SK-N-SH treated with all-trans-retinoic acid at 6 μM for 48 hours (cell line): Measurements from ENCODE around the gene OPN1SW.

Experiments used
- ATAC-seq: fragments of 200-7000 bp; cut with Tn5 transposase; 3 replicates; pipeline ENCODE4 v1.9.1; 2020; ENCODE audit warnings: mild to moderate bottlenecking, moderate library complexity
- ARNTL ChIP-seq: fragments of 450-650 bp; formaldehyde crosslinking; IDR thresholded peaks from 2 replicates; pipeline ENCODE4 v1.5.0; 2020; ENCODE audit warnings: low read depth, mild to moderate bottlenecking, moderate library complexity, borderline replicate concordance
- BACH2 ChIP-seq: fragments of 250-450 bp; sonication (Bioruptor Pico); IDR thresholded peaks from 2 replicates; pipeline ENCODE4 v1.9.0; 2021; ENCODE audit warnings: mild to moderate bottlenecking, borderline replicate concordance
- CSDC2 ChIP-seq: fragments of 250-450 bp; sonication (Bioruptor Pico); IDR thresholded peaks from 2 replicates; pipeline ENCODE4 v1.5.0; 2020; ENCODE audit warnings: mild to moderate bottlenecking, moderate library complexity
- ESRRG ChIP-seq: fragments of 250-450 bp; sonication (Bioruptor Pico); IDR thresholded peaks from 2 replicates; pipeline ENCODE4 v1.6.1; 2021; ENCODE audit warnings: mild to moderate bottlenecking
- GLIS3 ChIP-seq: fragments of 250-450 bp; sonication (Bioruptor Pico); IDR thresholded peaks from 2 replicates; pipeline ENCODE4 v1.5.0; 2020; ENCODE audit warnings: mild to moderate bottlenecking, moderate library complexity
- ISL1 ChIP-seq: fragments of 250-450 bp; sonication (Bioruptor Pico); IDR thresholded peaks from 2 replicates; pipeline ENCODE4 v2.1.2; 2022; ENCODE audit warnings: mild to moderate bottlenecking, moderate library complexity
- PPARA ChIP-seq: fragments of 250-450 bp; sonication (Bioruptor Pico); IDR thresholded peaks from 2 replicates; pipeline ENCODE4 v1.5.0; 2020; ENCODE audit warnings: mild to moderate bottlenecking, borderline replicate concordance
- RARB ChIP-seq: fragments of 250-450 bp; sonication (Bioruptor Pico); IDR thresholded peaks from 2 replicates; pipeline ENCODE4 v1.8.0; 2021; ENCODE audit warnings: mild to moderate bottlenecking, moderate library complexity
- SNAI2 ChIP-seq: fragments of 250-450 bp; sonication (Bioruptor Pico); IDR thresholded peaks from 2 replicates; pipeline ENCODE4 v1.5.0; 2020; ENCODE audit warnings: mild to moderate bottlenecking, moderate library complexity
- TCF4 ChIP-seq: fragments of 250-450 bp; sonication (Bioruptor Pico); IDR thresholded peaks from 2 replicates; pipeline ENCODE4 v1.8.0; 2021; ENCODE audit warnings: mild to moderate bottlenecking, moderate library complexity, borderline replicate concordance
- TOX ChIP-seq: fragments of 250-450 bp; sonication (Bioruptor Pico); IDR thresholded peaks from 2 replicates; pipeline ENCODE4 v1.8.0; 2021; ENCODE audit warnings: mild to moderate bottlenecking, moderate library complexity, borderline replicate concordance
- ZC3H10 ChIP-seq: fragments of 250-450 bp; sonication (Bioruptor Pico); IDR thresholded peaks from 2 replicates; pipeline ENCODE4 v1.5.1; 2021; ENCODE audit warnings: mild to moderate bottlenecking, moderate library complexity
- ZFP3 ChIP-seq: fragments of 250-450 bp; sonication (Bioruptor Pico); IDR thresholded peaks from 2 replicates; pipeline ENCODE4 v1.5.0; 2020; ENCODE audit warnings: mild to moderate bottlenecking, moderate library complexity
- ZFP30 ChIP-seq: fragments of 450-650 bp; formaldehyde crosslinking; IDR thresholded peaks from 2 replicates; pipeline ENCODE4 v1.5.0; 2022; ENCODE audit warnings: mild to moderate bottlenecking, moderate library complexity
- ZNF565 ChIP-seq: fragments of 450-650 bp; formaldehyde crosslinking; conservative IDR thresholded peaks from 2 replicates; pipeline ENCODE4 v1.5.0; 2020; ENCODE audit warnings: low read depth, mild to moderate bottlenecking, moderate library complexity
- ZNF70 ChIP-seq: fragments of 450-650 bp; formaldehyde crosslinking; IDR thresholded peaks from 2 replicates; pipeline ENCODE4 v1.5.0; 2020; ENCODE audit warnings: mild to moderate bottlenecking, moderate library complexity
- ZNF8 ChIP-seq: fragments of 450-650 bp; formaldehyde crosslinking; IDR thresholded peaks from 2 replicates; pipeline ENCODE4 v1.5.0; 2020; ENCODE audit warnings: mild to moderate bottlenecking, moderate library complexity
- TF ChIP-seq, protein P1 (sequence below): fragments of 250-450 bp; sonication (Bioruptor Pico); IDR thresholded peaks from 2 replicates; pipeline ENCODE4 v1.5.1; 2020; ENCODE audit warnings: low read depth, mild to moderate bottlenecking, moderate library complexity
- TF ChIP-seq, protein P2 (sequence below): fragments of 250-450 bp; sonication (Bioruptor Pico); IDR thresholded peaks from 2 replicates; pipeline ENCODE4 v1.8.0; 2020; ENCODE audit warnings: mild to moderate bottlenecking, moderate library complexity, borderline replicate concordance
- TF ChIP-seq, protein P3 (sequence below): fragments of 250-450 bp; sonication (Bioruptor Pico); IDR thresholded peaks from 2 replicates; pipeline ENCODE4 v1.8.0; 2021; ENCODE audit warnings: low read depth, mild to moderate bottlenecking, moderate library complexity, borderline replicate concordance
- TF ChIP-seq, protein P4 (sequence below): fragments of 250-450 bp; sonication (Bioruptor Pico); IDR thresholded peaks from 2 replicates; pipeline ENCODE4 v1.5.1; 2021; ENCODE audit warnings: mild to moderate bottlenecking, moderate library complexity

The OPN1SW gene, protein sequence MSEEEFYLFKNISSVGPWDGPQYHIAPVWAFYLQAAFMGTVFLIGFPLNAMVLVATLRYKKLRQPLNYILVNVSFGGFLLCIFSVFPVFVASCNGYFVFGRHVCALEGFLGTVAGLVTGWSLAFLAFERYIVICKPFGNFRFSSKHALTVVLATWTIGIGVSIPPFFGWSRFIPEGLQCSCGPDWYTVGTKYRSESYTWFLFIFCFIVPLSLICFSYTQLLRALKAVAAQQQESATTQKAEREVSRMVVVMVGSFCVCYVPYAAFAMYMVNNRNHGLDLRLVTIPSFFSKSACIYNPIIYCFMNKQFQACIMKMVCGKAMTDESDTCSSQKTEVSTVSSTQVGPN

DNA sequence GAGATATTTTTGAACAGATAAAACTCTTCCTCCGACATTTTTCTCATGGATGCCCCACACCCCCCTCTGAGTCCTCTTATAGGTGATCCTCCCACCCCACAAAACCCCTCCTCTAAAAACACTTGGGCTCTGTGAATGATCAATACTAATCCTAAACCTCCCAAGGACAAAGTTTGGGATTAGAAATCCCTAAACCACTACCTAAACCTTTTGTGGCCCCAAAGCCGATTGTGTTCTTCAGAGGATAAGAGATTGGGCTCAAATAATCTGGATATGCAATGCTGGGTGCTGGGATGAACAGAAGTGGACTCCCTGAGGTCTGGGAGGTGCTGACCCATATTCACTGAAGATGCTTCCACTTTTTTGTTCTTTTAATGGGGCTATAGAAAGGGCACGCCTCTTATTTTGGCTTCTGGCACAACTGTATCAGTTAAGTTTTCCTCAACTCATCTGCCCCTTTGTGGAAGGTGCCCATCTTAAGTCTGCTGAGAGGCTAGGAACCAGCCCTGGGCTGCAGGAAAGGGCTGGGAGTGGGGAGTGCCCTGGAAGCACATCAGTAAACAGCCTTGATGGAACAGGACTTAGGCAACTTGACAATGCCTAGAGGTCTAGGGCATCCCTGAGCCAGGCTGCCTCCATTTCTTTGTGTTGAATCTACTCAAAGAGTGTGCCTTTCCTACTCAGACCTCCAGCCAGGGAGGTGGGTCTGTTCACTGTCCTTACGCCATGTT is at the start of gene OPN1SW:
OPN1SW (minus strand) TSS at position 51 of the 731 bp plus-strand sequence; CDS start at position 38, 13 bp downstream.
- ATAC-seq, result peak; percentile 22
- TF ChIP-seq TOX (CRISPR knock-in tag) (no peak), SNAI2 (CRISPR knock-in tag) (no peak), ESRRG (CRISPR knock-in tag) (no peak), ZNF565 (no peak), BACH2 (CRISPR knock-in tag) (no peak), ZFP3 (CRISPR knock-in tag) (no peak), PPARA (no peak), ISL1 (CRISPR knock-in tag) (no peak), RARB (CRISPR knock-in tag) (no peak), ARNTL (CRISPR knock-in tag) (no peak), ZNF8 (CRISPR knock-in tag) (no peak), ZC3H10 (CRISPR knock-in tag) (no peak), CSDC2 (CRISPR knock-in tag) (no peak), GLIS3 (no peak), TCF4 (CRISPR knock-in tag) (no peak), ZFP30 (no peak)
- TF ChIP-seq, protein P1, sequence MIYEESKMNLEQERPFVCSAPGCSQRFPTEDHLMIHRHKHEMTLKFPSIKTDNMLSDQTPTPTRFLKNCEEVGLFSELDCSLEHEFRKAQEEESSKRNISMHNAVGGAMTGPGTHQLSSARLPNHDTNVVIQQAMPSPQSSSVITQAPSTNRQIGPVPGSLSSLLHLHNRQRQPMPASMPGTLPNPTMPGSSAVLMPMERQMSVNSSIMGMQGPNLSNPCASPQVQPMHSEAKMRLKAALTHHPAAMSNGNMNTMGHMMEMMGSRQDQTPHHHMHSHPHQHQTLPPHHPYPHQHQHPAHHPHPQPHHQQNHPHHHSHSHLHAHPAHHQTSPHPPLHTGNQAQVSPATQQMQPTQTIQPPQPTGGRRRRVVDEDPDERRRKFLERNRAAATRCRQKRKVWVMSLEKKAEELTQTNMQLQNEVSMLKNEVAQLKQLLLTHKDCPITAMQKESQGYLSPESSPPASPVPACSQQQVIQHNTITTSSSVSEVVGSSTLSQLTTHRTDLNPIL (CRISPR knock-in tag), result no peak
- TF ChIP-seq, protein P2, sequence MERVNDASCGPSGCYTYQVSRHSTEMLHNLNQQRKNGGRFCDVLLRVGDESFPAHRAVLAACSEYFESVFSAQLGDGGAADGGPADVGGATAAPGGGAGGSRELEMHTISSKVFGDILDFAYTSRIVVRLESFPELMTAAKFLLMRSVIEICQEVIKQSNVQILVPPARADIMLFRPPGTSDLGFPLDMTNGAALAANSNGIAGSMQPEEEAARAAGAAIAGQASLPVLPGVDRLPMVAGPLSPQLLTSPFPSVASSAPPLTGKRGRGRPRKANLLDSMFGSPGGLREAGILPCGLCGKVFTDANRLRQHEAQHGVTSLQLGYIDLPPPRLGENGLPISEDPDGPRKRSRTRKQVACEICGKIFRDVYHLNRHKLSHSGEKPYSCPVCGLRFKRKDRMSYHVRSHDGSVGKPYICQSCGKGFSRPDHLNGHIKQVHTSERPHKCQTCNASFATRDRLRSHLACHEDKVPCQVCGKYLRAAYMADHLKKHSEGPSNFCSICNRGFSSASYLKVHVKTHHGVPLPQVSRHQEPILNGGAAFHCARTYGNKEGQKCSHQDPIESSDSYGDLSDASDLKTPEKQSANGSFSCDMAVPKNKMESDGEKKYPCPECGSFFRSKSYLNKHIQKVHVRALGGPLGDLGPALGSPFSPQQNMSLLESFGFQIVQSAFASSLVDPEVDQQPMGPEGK (CRISPR knock-in tag), result no peak
- TF ChIP-seq, protein P3, sequence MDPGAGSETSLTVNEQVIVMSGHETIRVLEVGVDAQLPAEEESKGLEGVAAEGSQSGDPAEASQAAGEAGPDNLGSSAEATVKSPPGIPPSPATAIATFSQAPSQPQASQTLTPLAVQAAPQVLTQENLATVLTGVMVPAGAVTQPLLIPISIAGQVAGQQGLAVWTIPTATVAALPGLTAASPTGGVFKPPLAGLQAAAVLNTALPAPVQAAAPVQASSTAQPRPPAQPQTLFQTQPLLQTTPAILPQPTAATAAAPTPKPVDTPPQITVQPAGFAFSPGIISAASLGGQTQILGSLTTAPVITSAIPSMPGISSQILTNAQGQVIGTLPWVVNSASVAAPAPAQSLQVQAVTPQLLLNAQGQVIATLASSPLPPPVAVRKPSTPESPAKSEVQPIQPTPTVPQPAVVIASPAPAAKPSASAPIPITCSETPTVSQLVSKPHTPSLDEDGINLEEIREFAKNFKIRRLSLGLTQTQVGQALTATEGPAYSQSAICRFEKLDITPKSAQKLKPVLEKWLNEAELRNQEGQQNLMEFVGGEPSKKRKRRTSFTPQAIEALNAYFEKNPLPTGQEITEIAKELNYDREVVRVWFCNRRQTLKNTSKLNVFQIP (CRISPR knock-in tag), result no peak

DNA sequence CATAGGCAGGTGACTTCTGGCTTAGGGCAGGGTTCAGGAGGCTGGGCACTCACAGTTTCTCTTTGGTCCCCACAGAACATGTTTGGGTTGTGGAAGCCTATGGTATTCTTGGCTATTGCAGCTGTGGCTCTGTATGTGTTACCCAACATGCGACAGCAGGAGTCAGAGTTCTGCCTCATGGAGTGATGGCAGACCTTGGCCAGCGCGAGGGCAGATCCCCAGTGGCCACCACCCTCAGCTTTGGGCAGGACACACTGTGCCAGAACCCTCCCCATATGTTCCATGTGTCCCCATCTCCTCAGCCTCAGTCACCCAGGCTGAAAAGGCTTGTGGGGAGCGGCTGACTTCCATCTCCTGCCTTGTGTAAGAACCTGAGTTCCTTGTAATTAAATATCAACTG is 46.1 kb upstream of the OPN1SW start:
- ATAC-seq, result no peak; the same call in 2 of the 3 replicates
- TF ChIP-seq ESRRG (CRISPR knock-in tag) (no peak), ZNF70 (CRISPR knock-in tag) (no peak), PPARA (no peak), TOX (CRISPR knock-in tag) (no peak), ZFP30 (no peak), TCF4 (CRISPR knock-in tag) (no peak), SNAI2 (CRISPR knock-in tag) (no peak), ZFP3 (CRISPR knock-in tag) (no peak), ISL1 (CRISPR knock-in tag) (no peak), ARNTL (CRISPR knock-in tag) (no peak), ZC3H10 (CRISPR knock-in tag) (no peak), RARB (CRISPR knock-in tag) (no peak), ZNF8 (CRISPR knock-in tag) (no peak), ZNF565 (no peak), BACH2 (CRISPR knock-in tag) (no peak)
- TF ChIP-seq, protein P4, sequence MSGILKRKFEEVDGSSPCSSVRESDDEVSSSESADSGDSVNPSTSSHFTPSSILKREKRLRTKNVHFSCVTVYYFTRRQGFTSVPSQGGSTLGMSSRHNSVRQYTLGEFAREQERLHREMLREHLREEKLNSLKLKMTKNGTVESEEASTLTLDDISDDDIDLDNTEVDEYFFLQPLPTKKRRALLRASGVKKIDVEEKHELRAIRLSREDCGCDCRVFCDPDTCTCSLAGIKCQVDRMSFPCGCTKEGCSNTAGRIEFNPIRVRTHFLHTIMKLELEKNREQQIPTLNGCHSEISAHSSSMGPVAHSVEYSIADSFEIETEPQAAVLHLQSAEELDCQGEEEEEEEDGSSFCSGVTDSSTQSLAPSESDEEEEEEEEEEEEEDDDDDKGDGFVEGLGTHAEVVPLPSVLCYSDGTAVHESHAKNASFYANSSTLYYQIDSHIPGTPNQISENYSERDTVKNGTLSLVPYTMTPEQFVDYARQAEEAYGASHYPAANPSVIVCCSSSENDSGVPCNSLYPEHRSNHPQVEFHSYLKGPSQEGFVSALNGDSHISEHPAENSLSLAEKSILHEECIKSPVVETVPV, result no peak
- TF ChIP-seq, protein P1 (CRISPR knock-in tag), result no peak
- TF ChIP-seq, protein P3 (CRISPR knock-in tag), result no peak
